ENCODE results near the gene PRDM16. TPM values are rescaled to one million over a fixed set of nuclear protein-coding genes. Genes with fewer than 3 reads are reported as not detected.

PRDM16 gene
- total and polyA plus RNA-seq, 2 of the 4 experiments (the other 2 are of a cell fraction): 0.02 TPM; not detected in 1

DNA sequence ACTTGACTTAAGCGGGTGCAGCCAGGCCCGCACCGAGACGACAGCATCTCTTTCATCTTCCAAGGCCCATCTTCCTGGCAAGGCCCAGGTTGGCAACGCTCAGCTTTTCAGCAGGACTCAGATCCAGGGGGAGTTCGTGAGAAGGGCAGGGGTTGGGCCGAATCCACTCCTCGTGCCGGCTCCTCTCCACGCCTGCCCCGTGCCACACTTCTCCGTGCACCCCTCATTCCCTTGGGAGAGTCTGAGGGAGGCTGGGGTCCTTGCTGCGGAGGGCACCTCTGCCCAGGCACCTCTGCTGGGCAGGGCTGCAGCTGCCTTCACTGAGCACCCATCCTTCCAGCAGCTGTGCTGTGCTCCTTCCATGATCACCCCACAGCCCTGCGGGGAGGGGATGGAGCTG is 22.3 kb downstream of the PRDM16 start:
- Histone ChIP-seq H3K79me1 (ENCODE audit: low read depth in 1 of 2, low read length in 2 of 2) (no peaks in the 10 kb centered on the region), H2AK5ac (ENCODE audit: low read depth, low read length) (no peak overlapping the region), H3K9me3 (ENCODE audit: control insufficient read depth, insufficient read depth, low read length) (peaks cover 5% of the 10 kb centered on the region; the same call in 1 of the 2 replicates), H4K5ac (ENCODE audit: low read depth, low read length) (no peak overlapping the region), H3K9ac (ENCODE audit: low read depth, low read length) (no peak overlapping the region), H3K27me3 (ENCODE audit: control insufficient read depth, insufficient read depth, low read length) (no peaks in the 10 kb centered on the region), H2AFZ (replicated peaks; ENCODE audit: low read length, poor library complexity) (no peak overlapping the region), H3K27ac (ENCODE audit: insufficient read depth, low read length) (no peak overlapping the region), H3K14ac (replicated peaks; ENCODE audit: low read depth, low read length) (no peak overlapping the region), H3K56ac (ENCODE audit: extremely low read depth, insufficient read depth, low read length) (no peak overlapping the region), H3K36me3 (ENCODE audit: control insufficient read depth, insufficient read depth, low read length) (no peaks in the 10 kb centered on the region), H4K8ac (ENCODE audit: low read depth in 2 of 2, low read length in 2 of 2) (no peak overlapping the region), H3K23ac (ENCODE audit: low read depth, low read length) (no peak overlapping the region), H3K4ac (ENCODE audit: low read depth, low read length) (no peak overlapping the region), H3K4me2 (ENCODE audit: low read depth, low read length) (no peak overlapping the region), H2BK15ac (ENCODE audit: low read depth, low read length) (no peak overlapping the region), H3K4me3 (ENCODE audit: insufficient read depth, low read depth, low read length) (no peak overlapping the region), H3K18ac (ENCODE audit: low read depth, low read length) (no peak overlapping the region), H2BK5ac (ENCODE audit: low read depth, low read length, poor library complexity, severe bottlenecking) (no peak overlapping the region), H4K20me1 (ENCODE audit: insufficient read depth, low read length) (no peaks in the 10 kb centered on the region), H4K91ac (ENCODE audit: insufficient read depth, low read depth, low read length) (no peak overlapping the region), H2AK9ac (replicated peaks; ENCODE audit: low read depth, low read length, poor library complexity) (no peak overlapping the region), H2BK20ac (ENCODE audit: low read depth, low read length) (no peak overlapping the region), H3K9me1 (ENCODE audit: insufficient read depth, low read length) (no peaks in the 10 kb centered on the region), H3K4me1 (ENCODE audit: control insufficient read depth, insufficient read depth, low read length) (no peaks in the 10 kb centered on the region), H2BK120ac (ENCODE audit: low read depth, low read length) (no peak overlapping the region)
- POLR2A ChIA-PET (ENCODE audit: unreplicated experiment): no interaction called here
- TF ChIP-seq MXI1 (IDR thresholded peaks at IDR 0.05; ENCODE audit: borderline replicate concordance, low read depth, low read length): no peak
- no peak for TF ChIP-seq BHLHE40 (IDR thresholded peaks at IDR 0.05; ENCODE audit: low read depth, low read length)
- TF ChIP-seq MAZ (IDR thresholded peaks at IDR 0.05; ENCODE audit: borderline replicate concordance, low read depth, low read length): no peak
- TF ChIP-seq, protein P1, sequence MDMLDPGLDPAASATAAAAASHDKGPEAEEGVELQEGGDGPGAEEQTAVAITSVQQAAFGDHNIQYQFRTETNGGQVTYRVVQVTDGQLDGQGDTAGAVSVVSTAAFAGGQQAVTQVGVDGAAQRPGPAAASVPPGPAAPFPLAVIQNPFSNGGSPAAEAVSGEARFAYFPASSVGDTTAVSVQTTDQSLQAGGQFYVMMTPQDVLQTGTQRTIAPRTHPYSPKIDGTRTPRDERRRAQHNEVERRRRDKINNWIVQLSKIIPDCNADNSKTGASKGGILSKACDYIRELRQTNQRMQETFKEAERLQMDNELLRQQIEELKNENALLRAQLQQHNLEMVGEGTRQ (IDR thresholded peaks at IDR 0.05; ENCODE audit: low read depth, low read length): no peak
- no peak for TF ChIP-seq RFX5 (IDR thresholded peaks at IDR 0.05; ENCODE audit: low read depth, low read length)
- no peak for TF ChIP-seq MAFK (IDR thresholded peaks at IDR 0.05; ENCODE audit: low read depth, low read length)
- TF ChIP-seq, protein P2, sequence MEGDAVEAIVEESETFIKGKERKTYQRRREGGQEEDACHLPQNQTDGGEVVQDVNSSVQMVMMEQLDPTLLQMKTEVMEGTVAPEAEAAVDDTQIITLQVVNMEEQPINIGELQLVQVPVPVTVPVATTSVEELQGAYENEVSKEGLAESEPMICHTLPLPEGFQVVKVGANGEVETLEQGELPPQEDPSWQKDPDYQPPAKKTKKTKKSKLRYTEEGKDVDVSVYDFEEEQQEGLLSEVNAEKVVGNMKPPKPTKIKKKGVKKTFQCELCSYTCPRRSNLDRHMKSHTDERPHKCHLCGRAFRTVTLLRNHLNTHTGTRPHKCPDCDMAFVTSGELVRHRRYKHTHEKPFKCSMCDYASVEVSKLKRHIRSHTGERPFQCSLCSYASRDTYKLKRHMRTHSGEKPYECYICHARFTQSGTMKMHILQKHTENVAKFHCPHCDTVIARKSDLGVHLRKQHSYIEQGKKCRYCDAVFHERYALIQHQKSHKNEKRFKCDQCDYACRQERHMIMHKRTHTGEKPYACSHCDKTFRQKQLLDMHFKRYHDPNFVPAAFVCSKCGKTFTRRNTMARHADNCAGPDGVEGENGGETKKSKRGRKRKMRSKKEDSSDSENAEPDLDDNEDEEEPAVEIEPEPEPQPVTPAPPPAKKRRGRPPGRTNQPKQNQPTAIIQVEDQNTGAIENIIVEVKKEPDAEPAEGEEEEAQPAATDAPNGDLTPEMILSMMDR (conservative IDR thresholded peaks at IDR 0.05; ENCODE audit: low read depth, low read length): no peak
- no peak for TF ChIP-seq NFE2L2 (IDR thresholded peaks at IDR 0.05; ENCODE audit: low read depth, low read length)
- TF ChIP-seq FOS (IDR thresholded peaks at IDR 0.05; ENCODE audit: low read depth, low read length): no peak
- no peak for TF ChIP-seq ELK1 (IDR thresholded peaks at IDR 0.05; ENCODE audit: borderline replicate concordance, low read depth, low read length)
- no peak for TF ChIP-seq POLR2A (IDR thresholded peaks at IDR 0.05; ENCODE audit: low read depth, low read length)
- no peak for TF ChIP-seq CEBPB (IDR thresholded peaks at IDR 0.05; ENCODE audit: low read depth, low read length)
- no peak for TF ChIP-seq RCOR1 (IDR thresholded peaks at IDR 0.05; ENCODE audit: insufficient replicate concordance, low read length)
- no peak for TF ChIP-seq RAD21 (IDR thresholded peaks at IDR 0.05; ENCODE audit: low read length)
- TF ChIP-seq CHD1 (IDR thresholded peaks at IDR 0.05; ENCODE audit: low read depth, low read length): no peak
- no peak for TF ChIP-seq SMC3 (IDR thresholded peaks at IDR 0.05; ENCODE audit: low read depth, low read length)
- no peak for ATAC-seq (ENCODE audit: low read depth)
- no peak for DNase-seq
- dilution Hi-C loops (cut with HindIII; ENCODE audit: low sequenced_read_pairs, unreplicated experiment) (no loop called here), intact Hi-C loops (cut with micrococcal nuclease) (no loop called here), in situ Hi-C loops (cut with MboI; ENCODE audit: low sequenced_read_pairs) (no loop called here)
- CTCF ChIA-PET: no interaction called here
- BruUV-seq (replicated peaks): no TSS peak
- no CpG with 5 or more reads among the region's 14 CpGs for WGBS, 2 experiments (ENCODE audit: extremely low coverage in 2 of 2, insufficient read length in 1 of 2)
